DMS114 treated with DMSO at 0.1 percent for 48 hours (cell line): ENCODE measurements around the gene PLEKHA7.

ENCODE experiments used
- DNase-seq: peaks from one replicate; lab custom pipeline; 2025; ENCODE audit not compliant: unreplicated experiment; lab: John Stamatoyannopoulos, UW

The PLEKHA7 gene

DNA sequence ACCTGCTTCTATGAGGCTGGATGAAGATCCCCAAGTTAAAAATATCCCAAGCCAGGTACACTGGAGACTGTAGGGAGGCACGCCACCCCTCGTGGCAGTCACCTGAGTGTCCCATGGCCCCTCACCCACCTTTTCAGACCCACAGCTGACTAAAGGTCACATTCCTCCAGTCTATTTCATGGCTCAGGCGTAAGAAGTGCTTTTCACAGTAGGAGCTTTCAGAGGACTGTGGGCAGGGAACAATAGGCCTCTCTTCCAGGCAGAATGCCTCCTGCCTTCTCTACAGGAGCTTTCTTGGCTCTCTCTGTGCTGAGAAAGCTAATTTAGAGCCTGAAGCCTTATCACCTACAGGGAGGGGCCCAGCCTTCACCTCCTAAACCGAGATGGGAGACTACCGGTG is 201.9 kb downstream of the PLEKHA7 start:
- DNase-seq, result no peak

DNA sequence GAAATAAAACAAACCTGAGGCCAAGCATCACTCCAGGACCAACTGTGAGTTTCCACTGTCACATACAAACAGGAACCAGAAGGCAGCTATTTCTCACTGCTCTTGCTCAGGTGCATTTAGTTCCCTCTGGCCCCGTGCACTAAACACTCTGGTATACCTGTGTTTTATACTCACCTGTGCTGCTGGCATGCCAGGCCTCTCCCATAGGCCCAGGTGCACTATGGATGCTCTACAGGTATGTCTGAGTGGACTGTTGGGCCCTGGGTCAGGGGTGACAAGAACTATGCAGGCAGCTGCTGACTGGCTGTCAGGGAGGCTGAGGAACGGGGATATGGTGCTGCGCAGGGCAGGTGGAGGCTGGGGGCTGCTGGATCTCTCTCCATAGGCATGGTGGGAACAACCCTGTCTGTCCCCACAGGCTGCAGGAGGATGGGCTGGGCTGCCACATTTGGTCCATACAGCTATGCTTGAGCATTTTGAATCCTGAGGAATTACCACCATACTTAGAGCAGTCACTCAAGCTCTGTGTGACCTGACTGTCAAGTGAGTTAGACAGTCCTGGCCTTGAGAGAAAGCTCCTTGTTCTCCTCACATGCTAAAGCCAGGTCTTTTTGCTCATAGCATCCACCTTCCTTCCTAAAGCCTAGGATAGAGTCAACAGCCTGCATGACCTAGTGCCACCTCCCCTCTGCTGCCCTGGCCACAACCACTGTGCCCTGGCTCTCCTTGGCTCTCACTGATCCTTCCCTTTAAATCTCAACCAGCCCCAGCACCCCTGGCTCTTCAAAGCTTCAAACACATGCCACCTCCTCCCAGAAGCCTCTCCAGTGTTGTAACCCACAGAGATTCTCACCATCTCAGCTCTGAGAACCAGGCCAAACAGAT is 202.8 kb downstream of the PLEKHA7 start:
- DNase-seq, result no peak

DNA sequence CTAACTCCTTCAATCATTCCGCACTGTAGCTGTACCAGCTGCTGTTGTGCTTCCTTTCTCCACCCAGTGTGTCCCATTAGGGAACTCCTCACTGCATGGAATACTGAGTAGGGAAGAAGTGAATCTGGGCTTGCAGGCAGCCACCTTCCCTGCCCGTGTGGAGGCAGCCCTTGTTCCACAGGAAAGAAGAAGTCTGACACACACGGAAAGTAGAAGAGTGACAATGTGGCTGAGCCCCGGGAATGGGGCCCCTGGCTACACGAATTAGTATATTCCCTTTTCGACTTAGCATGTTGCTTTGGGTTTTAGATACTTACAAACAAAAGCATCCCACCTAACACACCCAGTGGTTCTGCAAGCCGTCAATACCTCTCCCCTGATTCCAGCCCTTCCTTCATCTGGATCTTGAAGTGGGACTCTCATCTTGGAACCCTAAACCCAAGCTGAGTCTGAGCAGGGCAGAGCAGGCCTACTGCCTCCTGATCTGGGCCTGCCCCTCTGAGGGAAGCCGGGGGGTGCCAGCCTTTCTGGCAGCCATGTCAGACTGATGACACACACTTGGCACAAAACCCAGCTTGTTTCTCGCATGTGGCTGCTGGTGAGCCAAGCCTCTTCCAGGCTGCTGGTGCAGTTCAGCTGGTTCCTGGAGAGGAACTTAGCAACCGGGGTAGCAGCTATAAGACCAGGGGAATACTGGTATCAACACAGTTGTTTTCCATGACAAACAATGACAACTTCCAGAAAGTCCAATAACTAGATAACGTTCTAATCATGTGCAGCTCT is 204.1 kb downstream of the PLEKHA7 start:
- no peak for DNase-seq

DNA sequence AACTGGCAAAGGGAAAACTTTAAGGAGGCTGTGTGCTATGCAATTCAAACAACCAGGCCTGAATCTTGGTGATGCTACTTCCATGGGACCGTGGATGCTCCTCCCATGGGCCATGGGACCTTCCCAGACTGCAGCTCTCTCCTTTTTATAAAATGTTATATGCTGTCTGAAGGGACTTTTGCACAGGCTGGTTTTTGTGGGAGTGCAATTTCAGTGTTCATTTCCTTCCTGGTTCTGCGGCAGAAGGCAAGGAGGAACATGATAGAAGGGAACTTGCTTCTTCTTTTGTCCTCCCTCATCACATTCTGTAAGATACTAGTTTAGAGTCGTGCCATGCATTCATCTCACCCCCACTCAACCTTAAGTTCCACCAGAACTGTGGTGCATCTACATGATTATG is 206.9 kb downstream of the PLEKHA7 start:
- no peak for DNase-seq

DNA sequence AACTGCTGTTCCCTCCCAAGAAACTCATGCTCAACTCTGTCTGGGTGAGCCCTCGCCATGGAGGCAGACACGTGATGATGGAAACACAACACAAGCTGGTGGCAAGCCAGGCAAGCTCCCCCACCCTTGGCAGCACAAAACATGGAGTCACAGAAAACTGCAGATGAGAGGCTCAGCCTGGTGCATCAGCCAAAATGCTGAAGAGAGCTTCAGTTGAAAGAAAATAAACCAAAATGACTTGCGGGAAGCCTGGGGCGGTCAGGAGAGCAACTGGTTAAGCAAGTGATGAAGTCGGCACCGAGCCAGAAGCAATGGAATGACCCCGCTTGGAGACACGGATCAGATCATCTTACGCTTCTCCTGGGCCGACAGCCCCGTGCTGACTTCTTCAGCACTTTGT is 207.4 kb downstream of the PLEKHA7 start:
- no peak for DNase-seq

DNA sequence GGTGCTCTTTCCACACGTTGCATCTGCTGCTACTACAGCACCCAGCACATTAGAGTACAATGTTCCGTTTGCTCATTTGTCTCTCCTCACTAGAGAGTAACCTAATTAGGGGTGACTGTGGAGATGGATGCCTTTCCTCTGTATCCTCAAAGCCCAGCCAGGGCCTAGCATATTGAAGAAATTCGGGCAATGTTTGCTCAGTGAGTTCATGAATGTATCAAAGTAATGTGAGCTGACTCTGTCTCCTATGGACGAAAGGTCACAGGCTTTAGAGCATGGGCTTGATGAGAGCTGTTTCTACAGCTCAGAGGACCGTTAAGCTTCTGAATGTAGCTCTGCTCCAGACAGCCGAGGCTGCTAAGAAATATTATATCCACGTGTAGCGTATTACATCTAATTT is 208.3 kb downstream of the PLEKHA7 start:
- no peak for DNase-seq

DNA sequence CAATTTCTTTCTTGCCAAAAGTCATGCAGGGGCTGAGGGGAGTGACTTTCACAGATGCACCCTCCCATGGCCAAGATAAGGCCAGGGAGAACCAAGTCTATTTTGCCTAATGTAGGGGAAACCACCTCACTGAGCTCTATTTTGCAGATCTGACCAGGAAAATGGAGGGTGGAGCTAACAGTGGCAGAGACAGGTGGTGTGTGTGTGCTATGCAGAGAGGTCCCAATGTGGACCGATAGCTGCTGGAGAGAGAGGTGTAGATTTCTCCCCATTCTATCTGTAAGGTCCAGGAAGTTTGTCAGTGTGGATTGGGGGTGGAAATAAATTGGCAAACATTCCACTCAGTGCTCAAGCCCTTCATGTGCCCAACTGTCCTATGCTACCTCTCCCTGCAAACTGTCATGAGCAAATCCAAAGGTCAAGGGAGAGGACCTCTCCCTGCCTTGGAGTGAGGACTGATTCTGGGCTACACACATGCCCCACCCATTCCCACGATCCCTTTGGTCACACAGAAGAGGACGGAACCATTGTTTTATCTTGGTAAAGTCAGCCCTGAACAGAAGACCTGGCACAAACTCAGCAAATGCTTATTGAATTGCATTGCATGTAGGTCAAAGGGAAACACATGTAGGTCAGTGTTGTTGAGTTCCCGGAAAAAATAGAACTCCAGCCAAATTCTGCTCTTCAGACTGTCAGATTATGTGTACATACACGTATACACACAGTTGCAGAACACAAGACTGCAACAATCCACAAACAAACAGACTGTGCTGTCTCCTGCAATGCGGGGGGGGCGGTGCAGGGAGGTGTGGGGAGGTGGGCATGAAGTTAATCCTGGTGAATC is 209.9 kb downstream of the PLEKHA7 start:
- no peak for DNase-seq

DNA sequence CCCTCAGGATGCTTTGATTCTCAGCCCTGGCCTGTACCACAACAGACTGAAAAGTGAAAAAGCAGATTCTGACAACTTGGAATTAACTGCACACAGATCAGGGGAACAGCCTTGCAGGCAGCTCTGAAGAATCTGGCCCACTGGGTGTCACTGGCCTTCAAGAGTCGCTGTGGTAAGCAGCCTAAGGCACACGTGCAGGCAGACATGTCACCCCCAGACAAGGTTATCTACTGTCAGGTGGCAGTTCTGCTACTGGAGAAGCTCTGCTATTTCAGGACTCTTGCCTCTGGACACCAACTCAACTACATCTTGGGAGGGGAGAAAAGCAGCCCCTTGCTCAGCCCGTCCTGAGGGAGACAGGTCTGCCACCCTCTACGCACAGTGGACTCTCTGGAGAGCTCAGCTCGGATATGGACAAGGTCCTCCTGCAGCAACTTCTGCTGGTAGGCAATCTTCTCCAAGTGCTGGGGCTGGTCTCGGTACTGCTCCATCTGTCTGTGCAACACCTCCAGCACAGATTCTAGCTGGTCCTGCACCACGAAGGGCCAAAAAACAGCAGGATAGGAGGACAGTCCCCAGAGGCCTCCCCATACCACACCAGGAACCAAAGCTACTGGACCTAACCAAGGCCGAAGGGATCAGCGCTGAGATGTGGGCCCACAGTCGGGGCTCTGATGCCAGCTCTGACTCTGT is 212.8 kb downstream of the PLEKHA7 start:
- no peak for DNase-seq

DNA sequence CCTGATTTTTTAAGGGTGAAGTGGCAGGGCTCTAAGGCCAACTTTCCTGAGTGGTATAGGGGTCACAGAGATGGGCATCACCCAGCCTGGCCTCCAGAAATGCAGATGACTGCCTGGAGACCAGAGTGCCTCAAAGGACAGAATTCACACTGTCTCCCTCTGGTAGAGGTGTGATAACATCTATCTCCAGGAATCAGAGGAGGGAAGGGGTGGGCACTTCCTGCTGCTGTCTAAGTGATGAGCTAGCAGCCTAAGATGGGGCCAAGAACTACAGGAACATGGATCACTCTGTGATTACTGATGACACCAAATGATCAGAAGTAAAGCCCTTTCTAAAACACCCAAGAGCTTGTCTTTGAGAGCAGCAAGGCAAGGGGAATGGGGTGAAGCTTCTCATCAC is 213.8 kb downstream of the PLEKHA7 start:
- no peak for DNase-seq

DNA sequence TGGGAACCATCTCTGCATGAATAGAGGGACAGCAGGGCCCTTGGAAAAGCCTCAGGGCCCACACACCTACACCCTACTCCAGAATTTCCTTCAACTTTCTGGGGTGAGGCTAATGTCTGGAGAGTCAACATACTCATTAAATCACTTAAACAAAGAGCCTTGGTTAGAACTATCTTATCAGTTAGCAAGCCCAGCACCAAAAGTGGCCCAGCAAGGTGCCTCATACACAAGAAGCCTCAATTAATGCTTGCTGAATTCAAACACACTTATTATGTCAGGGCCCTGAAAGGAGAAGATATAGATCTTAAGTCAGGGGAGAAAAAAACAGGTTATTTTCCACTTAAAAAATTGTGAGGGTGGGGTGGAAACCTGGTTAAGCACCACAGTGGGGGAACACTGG is 214.3 kb downstream of the PLEKHA7 start:
- DNase-seq, result no peak

DNA sequence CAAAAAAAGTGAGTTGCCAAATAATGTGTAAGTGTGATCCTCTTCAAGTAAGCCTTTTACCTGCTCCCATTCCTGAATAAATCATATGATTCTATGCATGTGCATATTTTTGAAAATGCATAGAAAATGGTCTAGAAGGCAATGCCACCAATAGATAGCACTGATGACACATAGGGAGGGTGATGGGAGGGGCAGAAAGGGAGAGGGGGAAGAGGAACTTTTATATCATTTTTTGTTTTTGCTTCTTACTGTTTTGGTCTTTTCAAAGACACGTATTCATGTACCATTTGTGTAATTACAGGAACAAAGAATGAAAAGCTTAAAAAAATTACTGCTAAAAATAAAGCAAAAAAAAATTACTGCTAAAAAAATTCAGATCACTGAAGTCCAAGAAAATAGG is 215.0 kb downstream of the PLEKHA7 start:
- DNase-seq, result no peak

DNA sequence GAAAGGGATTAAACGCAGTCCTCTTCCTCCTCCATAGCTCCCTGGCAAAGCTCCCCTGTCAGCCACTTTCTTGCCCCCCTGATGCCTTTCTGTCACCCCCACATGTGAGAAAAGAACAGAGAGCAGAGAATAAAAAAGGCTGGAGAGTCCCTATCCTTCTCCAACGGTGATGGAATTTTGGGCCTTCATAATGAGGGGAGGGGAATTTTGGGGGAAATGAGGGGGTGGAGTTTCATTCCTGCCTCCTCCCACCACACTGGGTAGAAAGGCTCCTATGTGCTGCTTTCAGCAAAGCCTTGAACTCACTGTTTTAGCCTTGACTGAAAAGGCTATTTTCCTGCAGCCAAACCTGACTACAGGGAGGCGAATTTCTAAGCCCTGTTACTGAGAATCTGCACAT is 216.4 kb downstream of the PLEKHA7 start:
- no peak for DNase-seq

DNA sequence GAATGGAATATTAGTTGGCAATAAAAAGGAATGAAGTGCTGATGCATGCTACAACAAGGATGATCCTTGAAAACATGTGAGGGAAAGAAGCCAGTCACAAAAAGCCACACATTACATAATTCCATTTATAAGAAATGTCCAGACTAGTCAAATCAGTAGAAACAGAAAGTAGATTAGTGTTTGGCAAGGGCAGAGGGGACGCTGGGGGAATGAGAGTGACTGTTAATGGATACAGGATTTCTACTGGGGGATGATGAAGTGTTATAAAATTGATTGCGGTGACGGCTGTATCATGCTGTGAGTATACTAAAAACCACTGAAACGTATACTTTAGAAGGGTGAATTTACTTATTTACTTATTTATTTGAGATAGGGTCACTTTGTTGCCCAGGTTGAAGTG is 217.9 kb downstream of the PLEKHA7 start:
- no peak for DNase-seq

DNA sequence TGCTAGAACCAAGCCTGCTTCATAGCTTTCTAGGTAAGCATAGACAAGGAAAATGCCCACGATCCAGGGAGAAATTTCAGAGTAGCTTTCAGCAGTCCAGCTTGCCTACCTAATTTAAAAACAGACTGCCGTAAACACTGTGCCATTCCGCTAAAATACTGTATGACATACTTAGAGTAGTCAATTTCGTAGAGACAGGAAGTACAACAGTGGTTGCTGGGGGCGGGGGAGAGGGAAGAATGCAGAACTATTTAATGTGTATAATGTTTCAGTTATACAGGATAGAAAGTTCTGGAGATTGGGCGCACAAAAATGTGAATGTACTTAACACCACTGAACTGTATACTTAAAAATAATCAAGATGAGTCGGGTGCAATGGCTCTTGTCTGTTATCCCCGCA is 219.1 kb downstream of the PLEKHA7 start:
- DNase-seq, result no peak

DNA sequence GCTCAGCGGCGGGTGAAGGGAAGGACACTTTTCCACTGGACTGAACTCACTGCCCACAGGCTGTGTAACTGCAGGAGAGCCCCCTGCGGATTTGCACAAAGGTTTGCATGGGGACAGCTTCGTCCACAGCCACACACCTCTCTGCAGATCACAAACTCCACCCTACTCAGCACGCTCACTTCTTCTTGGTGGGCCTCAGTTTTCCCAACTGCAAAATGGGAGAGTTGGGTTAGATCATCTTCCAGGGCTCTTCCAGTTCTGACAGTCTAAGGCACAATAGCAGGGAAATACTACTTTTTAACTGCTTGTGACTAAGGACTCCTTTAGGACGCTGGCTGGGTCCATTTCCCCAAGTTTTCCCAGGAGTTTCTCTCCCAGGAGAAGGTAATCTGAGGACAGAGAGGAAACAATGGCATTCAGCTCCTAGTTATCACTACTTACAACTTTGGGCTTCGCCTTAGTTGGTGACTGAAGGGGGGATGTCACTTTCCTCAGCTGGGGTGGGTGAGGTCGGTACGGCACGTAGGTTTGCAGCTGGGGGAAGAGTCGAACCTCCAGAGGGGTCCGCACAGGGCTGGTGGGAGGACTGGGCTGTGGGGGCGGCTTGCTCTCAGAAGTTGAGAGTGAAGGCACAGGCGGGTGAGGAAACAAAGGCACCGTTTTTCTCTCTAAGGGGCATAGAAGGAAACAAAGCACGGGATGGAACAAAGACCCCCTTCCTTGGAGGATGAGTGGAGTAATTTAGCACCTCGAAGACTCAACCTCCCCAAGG is 220.0 kb downstream of the PLEKHA7 start:
- DNase-seq, result no peak

DNA sequence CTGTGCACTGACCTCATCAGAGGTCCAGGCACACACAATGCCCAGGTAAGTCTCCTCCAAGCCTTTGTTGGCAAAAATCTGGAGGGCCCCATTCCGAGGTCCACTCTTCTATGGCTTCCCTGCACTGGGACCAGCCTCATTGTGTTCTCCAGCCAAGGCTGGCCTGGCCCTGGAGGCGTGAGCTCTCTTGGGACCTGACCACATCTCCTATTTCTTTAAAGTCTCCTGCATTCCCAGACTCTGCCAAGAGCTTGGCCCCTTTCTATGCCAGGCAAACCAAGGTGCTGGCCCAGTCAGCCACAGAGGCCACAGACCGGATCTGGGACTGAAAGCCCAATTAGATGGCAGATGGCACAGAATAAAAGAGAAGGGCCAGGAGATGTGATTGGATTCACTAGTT is 220.7 kb downstream of the PLEKHA7 start:
- DNase-seq, result no peak

DNA sequence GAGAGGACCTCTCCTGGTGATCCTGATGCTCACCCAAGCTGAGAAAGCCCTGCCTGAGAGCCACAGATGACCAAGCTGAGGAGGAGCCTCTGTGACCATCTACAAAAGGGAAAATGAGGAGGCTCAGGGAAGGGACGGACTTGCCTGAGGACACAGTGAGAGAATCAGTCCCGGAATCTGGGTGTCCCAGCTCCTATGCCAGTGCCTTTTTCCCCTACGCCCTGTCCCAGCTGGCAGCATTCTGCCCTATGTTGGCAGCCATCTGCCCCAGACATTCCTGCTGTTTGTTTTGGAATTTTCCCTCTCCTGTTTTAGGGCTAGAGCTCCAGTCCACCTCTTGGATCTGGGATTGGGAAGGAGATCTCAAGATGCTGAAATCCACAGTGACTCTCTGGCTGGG is 221.2 kb downstream of the PLEKHA7 start:
- no peak for DNase-seq

DNA sequence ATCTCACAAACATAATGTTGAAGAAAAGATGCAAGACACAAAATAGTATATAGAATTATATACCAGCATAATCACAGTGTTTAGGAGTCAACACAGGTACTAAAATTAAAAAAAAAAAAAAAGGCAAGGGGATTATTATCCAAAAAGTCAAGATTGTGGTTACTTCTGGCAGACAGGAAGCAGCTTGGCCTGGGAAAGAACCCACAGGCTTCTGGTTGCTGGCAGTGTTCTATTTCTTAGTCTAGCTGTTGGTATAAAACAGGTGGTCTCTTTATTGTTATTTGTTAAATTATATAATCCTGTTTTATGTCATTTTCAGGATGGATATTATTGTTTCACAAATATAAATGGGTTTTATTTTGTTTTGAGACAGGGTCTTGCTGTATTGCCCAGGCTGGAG is 221.8 kb downstream of the PLEKHA7 start:
- DNase-seq, result no peak

DNA sequence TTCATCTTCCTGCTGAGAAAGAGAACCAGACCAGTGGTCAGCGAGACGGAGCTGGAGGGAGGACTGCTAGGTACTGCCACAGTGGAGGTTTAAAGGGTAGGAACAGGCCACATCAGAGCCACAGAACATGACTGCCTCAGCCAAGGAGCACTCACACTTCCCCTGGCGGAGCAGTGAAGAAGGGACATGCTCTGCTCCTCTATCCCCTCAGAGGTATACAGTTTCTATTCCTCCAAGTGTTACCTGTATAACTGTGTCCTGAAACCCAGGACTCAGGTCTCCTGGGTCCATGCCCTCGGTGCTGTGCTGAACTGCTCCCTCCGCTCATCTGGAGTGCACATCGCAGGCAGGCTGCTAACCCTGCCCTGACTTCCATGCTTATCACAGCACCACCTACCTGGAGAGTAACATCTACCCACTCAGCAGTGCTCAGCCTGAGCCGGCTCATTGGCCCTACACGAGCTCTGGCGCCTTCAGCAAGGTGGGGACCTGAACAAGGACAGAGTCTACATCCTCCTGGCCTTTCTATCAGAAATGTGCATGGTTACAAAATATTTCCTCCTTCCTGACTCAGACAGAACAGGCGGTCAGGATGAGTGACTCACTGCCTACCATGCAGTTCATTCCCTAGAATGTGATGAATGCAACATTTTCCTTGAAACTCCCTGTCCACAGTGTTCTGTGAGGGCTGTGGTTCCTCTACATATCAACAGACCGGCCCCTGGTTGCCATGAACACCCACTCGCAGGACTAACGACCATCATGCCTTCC is 222.8 kb downstream of the PLEKHA7 start:
- no peak for DNase-seq
